Stimulated activated CD8-positive, alpha-beta memory T cell treated with anti-CD3 and anti-CD28 coated beads, Interleukin-4, amount 100 ng/mL, for 48 hours (primary cell): ENCODE results near the gene CDCA4.
A peak's percentile ranks its signal among the peaks of the same experiment; 100 is the strongest.

Experiments used
- DNase-seq: peaks from one replicate; pipeline ENCODE4 v3.0.0-alpha.2; 2020

The CDCA4 gene

DNA sequence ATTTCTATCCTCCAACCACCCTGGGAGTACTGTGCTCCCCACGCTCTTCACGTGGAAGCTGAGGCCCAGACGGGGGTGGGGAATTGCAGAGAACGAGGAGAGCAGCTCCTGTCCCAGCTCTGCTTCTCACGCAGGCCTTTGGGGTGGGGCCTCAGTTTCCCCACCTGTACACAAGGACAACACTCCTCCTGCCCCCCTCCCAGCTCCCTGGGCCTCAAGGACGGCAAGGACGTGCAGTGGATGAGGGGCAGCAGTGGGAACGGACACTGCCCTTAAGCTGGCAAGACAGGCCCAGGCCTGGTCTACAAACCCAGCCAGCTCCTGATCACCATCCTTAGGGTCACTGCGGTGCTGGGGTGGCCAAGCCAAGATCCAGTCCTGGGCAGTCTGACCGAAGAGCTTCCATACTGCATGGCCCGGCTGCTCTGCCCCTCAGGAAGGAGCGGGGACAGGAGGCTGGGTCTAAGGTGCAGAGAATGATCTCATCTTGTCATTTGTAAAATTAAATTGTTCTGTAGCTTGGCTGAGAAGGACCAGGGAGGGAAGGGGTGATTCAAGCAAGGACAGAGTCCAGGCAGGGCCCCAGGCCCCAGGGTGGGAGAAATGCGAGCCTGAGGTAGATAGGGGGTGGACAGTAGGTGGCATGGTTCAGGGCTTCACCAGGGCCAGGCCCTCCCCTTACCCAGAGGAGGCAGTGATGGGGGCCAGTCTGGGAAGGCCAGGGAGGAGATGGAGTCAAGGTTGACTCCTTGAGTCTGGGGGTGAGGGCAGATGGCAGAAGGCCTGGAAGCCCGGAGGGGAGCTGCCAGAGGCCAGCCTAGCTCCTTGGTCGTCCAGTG, 36.6 kb downstream of the CDCA4 start:
- no peak for DNase-seq

DNA sequence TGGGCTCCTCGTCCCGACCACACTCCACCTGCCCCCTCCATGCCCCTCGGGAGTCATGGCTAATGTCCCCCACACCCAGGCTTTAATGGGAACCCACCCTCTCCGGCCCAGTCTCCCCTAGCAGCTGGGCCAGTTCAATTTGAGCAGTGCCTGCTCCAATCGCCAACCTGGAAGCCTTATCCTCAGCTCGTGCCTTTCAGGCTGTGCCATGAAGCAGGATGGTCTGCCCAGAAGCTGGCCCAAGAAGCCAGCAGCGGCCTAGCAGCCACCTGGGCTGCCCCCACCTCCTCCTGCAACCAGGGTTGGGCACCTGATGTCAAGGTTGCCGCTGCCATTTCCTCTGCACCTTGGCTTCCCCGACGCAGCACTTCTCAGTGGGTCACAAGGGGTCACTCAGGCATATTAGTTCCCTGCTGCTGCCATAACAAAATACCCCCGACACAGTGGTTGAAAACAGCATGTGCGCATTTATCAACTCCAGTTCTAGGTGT, 37.6 kb downstream of the CDCA4 start:
- DNase-seq, result no peak

DNA sequence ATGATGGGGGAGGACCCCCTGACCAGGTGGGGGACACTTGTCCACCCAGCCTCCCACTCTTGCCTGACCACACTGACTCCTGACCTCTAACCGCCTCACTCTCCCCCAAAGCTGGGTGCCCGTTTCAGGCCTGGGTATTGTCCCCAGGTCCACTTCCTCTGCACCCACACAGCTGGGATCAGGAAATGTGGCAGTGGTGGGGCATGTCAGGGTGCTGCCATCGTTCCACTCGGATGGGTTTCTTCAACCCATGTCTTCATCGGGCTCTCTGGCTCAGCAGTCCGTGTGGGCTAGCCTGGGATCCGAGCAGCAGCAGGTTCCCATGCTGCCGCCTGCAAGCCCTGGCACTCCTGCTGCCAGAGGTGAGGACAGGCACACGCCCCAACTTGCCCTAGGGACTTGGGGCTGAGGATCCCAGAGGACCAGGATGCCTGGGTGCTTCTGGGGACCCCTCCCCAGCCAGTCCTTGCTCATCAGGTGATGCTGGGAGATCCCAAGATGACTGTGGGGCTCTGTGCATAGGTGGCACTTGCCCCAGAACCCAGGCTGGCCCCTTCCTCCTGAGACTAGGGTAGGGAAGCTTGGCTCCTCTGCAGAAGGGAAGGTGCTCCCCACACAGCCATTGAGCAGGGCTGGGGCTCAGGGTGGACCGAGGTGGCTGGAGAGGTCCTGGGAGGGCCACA, 38.2 kb downstream of the CDCA4 start:
- no peak for DNase-seq

DNA sequence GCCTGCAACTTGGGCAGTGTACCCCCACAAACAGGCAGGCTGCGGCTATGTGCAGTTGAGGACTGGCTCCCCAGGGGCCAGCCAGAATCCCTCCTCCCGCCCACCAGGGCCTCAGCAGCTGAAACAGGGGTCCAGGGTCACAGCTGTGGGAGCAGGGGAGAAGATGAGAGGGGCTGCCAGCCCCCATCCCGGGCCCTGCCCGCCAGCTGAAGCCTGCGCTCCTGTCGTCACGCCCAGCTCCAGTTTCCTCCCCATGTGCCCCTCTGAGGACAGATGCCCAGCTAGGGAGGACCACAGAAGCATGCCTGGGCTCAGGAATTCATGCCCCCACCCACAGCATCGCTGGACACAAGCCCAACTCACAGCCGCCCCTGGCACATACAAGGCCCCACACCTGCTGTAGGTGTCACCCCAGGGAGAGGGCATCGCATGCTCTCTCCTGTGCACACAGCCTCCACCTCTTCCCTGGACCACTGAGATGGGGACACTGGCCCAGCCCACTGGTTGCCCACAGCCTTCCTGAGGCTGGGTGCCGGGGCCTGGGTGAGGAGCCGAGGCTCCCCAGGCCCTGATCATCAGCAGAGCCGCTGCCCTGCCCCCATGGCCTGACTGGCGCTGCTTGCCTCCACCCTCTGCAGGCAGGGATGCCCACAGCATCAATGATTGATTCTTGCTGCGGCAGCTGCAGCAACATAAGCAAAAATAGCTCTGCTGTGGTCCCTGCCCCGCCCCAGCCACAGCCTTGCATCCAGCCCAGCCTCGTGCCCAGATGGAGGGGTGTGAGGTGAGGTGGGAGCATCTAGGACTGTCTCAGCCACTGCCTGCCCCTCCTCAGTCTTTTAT, 39.0 kb downstream of the CDCA4 start:
- DNase-seq, result no peak

DNA sequence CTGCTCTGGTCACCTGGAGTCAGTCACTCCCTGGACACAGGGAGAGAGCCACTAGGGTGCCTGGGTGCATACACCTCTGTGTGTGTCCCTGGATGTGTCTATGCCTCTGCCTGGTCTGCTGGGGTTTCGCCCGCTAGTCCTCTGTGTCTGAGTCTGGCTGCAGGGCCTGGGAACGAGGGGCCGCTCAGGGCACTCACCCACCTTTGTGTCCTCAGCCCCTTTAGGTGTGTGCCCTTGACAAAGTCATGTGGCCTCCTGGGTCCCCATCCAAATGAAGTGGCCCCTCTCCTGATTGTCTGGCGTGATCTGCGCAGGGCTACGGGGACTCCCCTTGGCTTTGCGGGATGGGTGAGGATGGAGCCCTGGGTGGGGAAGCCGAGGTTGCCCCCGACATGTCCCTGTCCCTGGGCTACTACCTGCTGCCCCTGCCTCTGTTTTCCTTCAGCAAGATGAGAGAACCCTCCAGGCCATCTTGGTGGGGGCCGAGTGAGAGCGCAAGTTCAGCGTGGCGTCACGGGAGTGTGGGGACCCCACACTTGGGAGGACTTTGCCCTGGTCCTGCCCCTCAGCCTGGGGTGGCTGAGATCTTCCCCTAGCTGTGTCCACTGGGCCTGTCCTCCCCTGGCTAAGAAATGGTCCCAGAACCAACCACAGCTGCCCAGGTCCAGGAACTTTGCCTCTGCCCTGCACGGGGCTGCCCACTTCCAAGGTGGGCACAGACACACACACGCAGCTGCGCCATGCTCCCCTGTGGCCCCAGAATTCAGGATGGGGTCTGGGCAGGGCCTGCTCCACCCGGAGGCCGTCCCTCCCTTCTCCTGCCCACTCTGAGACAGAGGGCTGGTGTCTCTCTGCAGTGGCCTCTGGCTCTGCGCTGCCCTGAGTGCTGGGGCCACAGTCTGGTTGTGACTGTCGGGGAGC, 40.0 kb downstream of the CDCA4 start:
- no peak for DNase-seq

DNA sequence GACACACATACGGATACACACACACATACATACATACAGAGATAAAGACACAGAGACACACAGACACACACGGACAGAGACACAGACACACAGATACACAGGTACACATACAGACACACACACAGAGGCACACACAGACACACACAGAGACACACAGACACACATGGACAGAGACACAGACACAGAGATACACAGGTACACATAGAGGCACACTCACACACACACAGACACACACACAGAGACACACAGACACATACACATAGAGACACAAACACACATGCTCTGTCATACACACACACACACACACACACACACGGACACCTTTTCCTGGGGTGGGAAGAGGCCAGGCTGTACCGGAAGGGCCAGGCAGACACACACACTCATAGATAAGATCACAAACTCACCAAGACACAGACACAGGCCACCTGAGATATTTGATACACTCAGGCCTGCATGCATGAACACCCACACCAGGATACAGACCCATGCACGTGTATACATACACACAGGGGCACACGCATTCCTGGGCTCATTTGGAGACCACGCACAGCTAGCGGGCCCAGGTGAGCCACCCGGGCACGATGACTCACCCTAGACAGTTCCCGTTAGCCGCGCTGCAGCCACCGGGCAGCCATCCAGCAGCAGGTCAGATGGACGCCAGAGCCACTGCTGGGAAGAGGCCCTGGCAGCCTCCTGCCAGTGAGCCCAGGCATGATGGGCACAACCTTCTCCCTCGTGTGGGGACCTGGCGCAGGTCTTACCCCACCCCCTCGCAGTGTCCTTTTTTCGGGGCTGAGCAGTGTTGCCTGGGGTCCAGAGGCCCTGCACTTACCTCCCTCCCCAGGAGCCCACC, 40.9 kb downstream of the CDCA4 start:
- no peak for DNase-seq

DNA sequence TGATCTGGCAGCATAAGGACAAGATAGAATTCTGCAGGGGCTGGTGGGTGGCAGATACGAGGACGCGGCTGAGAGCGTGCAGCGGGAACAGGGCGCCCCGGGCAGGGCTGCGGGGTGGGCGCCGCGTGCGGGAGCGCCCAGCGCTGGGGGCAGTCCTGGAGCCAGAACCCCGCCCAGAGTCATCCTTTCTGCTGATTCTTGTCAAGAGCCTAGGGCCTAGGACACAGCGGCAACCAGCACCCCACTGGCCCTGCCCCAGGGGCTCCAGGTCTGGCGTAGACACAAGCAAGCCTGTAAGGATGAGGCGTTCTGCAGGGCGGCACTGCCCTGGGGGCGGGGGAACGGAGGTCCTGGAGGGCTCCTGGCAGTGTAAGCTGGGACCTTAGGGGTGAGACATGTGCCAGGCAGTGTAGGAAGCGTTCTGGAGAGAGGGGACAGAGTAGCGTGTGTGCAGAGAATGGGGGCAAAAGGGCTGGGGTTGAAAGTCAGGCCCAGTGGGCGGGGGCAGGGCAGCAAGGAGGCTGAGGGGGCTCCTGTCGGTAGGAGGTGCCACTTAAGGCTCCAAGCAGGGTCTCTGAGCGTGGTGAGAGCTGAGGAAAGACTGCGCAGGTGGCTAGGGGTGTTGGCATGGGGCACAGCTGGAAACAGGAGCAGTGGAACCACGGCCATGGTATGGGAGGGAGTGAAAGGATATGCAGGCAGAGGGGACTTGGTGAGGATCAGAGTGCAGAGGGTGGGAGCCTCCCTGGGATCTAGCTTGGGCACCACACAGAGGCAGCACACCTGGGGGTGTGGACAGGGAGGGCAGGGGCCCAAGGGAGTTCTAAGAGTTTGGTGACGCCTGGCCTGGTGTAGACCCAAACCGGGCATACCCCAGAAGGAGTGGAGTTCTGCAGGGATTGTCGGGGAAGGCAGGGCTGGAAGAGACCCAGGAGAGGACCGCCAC, 41.9 kb downstream of the CDCA4 start:
- no peak for DNase-seq

DNA sequence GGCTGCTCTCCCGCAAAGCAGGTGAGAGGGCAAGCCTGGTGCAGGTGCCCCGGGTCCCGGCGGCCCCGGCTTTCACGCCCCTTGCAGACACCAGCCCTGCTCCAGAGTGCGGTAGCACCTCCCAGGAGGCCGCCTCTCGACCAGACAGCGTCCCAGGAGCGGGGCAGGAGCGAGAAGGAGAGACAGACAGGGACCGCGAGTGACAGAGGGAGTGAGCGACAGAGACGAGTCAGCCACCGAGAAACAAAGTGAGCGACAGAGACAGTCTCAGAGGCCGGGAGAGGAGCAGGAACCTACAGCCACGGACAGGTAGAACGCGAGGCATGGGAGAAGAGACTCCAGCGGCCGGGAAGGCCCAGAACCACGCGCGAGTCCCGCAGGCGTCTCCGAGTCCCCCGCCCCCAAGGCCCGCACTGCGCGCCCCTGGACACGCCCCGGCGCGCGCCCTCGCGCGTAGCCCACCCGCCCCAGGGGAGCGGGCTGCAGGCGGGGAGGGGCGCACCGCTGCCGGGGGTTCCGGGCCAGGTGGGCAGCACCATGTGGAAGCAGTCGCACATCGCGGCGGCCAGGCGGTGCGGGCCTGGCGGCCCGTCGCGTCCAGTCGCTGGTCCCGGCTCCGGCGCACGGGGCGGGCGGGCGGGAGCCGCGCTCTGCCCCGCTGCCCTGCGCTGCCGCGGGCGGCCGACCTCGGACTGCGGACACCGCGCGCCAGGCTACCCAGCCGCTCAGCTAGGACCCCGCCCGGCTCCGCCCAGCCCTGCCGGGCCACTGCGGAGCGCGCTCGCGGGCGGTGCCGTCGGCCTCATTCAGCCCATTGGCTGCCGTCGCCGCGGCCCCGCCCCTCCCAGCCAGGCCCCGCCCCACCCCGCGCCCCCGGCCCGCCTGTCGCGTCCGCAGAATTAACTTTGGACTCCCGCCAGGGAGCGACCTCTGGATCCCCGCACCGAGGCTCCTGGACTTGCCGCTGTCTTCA, 42.9 kb downstream of the CDCA4 start, which contains the start of gene AHNAK2:
Gene AHNAK2 (minus strand): TSS at position 694 of the 973 bp plus-strand sequence. CDS start 137 bp downstream, at position 557.
- peak; percentile 69 for DNase-seq

DNA sequence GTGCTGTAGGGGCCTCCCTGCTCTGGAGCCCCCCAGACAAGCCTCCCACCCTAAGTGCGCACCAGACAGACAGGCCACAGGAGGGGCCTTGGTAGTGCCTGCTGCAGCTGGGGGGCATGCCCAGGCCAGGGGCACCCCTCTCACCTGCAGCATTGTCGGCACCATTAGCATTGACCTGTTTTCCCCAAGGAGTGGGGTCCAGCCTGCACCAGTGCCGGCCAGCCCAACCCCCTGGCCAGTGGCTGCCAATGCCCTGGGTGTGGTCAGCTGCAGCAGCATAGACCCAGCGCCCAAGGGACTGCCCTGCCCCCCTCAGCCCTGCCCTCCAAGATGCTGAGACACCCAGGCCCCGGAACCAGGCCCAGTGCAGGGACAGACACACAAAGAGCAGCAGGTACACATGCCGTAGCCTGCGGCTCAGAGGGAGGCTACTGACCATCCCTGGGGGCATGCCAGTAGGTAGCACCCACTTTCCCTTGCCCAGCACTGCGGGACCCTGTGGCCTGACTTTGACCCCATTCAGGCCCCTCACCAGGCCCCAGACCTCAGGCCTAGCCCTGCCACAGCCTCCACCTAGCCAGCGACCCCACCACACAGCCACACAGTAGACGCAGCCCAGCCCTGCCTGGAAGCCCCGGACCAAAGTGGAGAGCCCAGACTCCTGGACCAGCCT, 43.7 kb downstream of the CDCA4 start:
- no peak for DNase-seq

DNA sequence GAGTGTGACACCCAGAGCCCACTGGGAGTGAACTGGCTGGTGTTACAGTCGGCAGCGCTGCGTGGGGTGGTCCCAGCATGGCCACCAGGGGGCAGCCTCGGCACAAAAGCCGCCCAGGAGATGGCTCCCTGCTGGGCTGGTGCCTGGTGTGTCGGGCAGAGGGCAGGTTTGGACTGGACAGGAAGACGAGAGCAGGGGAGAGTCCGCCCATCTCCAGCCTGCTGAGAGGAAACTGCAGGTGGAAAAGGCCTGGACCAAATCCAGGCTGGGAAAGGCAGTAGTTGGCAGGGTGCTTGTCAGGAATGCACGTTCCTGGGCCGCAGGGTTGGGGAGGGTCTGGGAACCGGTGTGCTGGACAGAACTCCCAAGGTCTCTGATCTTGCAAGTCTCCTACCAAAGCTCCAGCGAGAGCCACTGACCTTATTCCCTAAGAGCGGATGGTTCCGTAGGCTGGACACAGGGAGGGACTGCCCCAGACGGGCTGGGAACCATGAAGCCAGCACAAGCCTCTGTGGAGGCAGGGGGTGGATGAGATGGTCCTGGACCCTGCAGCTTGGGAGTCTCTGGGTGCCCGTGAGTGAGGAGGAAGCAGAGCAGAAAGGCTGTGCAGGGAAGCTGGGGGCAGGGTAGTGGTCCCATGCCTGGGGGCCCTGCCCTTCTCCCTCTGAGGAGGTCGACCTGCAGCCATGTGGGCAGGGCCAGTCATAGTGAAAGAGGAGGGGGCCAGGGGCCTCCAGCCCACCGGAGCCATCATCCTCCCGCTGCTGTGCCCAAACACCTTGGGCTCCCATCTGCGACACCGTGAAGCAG, 44.5 kb downstream of the CDCA4 start:
- DNase-seq, result peak; percentile 94

DNA sequence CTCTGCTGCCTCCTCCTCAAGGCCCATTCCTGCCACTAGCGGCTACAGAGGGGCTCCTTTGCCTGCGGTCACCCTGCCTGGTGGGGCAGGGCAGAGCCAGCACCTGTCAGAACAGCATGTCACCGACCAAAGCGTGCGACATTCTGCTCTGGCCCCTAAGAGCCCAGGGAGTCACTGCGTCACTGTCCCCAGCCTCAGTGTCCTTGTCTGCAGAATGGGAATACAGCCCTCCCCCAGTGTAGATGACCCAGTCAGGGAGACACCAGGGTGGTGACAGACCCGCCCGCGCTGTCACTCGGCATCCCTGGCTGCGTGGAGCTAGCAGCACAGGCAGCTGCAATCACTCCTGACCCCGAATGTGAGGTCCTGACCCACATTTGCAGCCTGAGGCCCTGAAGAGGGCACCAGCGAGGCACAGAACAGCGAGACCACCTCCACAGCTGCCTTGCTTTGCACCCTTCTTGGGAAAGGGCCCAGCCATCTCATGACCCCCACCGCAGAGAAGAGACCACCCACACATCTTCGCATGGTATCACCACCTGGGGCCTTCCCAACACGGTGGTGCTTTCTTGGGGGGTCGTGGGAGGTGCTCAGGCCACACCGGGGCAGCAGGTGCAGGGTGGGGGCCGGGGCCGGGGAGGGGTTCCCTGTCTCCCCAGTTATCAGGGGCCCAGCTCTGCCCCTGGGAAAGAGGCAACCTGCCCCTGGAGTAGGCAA, 45.2 kb downstream of the CDCA4 start:
- DNase-seq, result no peak

DNA sequence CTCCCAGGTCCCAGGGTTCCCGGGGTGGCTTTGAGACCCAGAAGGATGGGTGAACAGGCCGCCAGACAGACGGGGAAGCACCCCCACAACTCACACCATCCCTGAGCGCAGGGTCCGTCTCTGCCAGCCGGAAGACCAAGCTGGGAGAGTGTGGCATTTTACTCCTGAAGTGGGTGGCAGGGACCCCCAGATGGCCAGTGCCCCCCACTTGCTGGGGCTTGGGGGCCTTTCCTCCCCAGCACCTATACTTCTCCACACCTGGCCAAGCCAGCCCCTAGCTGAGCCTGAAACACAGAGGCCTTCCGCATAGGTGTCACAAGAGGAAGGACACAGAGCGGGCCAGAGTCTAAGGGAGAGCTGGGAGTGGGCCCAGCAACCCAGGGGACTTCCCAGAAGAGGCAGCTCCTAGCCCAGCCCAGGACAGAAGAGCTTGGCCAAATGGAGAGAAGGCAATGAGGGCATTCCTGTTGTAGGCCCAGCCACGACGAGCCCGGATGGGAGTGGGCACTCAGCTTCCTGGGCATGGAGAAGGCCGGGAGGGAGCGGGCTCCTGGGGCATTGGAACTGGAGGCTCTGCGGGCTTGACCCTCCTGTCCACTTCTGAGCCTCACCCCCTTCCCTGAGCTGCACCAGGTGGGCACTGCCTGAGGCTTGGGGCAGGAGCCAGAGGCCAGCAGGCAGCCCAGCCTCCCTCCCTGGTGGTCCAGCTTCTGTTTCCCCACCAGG, 46.1 kb downstream of the CDCA4 start:
- DNase-seq, result no peak

DNA sequence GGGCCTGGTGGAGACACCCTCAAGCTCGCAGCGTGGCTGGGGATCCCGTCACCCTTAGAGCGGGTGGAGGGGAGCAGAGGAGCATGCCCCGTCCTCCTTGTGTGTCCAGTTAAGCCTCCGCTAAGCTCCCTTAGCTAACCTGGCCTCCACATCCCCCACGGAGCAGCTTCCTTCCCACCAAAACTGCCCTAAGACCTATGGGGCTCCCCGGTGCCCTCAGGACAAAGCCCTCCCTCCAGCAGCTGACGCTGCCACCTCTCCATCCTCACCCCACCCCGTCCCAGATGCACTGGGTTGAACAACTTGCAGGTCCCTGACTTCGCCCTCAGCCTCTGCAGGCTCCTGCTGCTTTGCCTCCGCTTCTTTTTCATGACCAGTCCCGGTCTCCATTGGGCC, 46.7 kb downstream of the CDCA4 start:
- DNase-seq, result no peak

DNA sequence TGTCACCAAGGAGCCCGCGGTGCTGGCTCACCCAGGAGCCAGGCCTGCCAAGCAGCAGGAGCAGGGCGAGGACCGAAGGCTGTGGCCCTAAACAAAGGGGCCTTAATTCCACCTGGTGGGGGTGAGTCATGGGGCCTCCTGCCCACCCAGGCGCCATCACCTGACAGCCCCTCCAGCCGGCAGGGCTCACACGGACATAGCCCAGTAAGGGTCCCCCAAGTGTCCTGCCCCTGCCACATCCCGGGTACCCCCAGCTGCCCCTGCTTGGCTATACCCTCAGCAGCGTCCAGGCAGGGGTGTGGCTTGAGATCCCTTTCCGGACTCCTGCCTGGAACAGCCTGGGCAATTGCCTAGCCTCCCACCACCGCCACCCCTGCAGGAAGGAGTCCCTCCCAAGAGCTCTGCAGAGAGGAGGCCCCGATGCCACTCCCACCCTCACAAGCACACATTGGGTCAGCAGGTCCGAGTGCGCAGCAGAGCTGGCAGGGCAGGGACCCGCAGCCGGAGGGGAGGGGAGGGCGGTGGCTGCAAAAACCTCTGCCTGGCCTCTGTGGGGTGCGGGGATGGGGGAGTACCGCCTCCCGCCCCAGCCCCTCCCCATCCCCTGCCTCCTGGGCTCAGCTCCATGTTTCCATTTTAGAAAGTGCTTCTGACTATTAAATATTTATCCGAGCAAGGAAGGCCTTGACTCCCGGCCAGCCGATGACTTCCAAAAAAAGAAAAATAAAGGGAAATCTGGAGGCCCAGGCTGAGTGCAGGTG, 47.3 kb downstream of the CDCA4 start:
- DNase-seq, result no peak

DNA sequence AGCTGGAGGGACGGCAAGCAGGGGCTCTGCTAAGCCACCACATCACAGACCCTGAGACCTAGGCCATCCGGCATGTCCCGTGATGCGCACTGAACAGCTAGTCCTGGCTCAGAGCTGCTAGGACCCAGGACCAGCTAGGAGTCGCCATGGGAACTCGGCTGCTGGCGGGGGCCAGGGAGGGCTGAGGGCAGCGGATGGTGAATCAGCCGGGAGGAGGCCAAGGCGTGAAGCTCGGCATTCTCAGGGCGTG, 47.8 kb downstream of the CDCA4 start:
- no peak for DNase-seq
